Fibroblast of skin of back (primary cell): Measurements from ENCODE around the gene RPS5. TPM values are rescaled to one million over a fixed set of nuclear protein-coding genes. Genes with fewer than 3 reads are reported as not detected.
"Not testable (repeated sequence)": the region's sequence is repeated elsewhere in the genome, so short reads cannot be mapped to it uniquely, and the experiment has no call there.

ENCODE experiments used
- DNase-seq: peaks from one replicate; pipeline ENCODE4 v3.0.0-alpha.2; 2013
- polyA plus RNA-seq, 2 experiments: library from polyadenylated mRNA; unstranded; fragments of 120-200 nt; gene quantifications; one replicate each; pipeline ENCODE4 v1.2.1, GENCODE V29; 2013; ENCODE audit not compliant: insufficient read length in 2 of 2

The RPS5 gene
- 894 TPM for polyA plus RNA-seq (2013, experiment 1 of 2; ENCODE audit: insufficient read length)
- polyA plus RNA-seq (2013, experiment 2 of 2; ENCODE audit: insufficient read length): 764 TPM

DNA sequence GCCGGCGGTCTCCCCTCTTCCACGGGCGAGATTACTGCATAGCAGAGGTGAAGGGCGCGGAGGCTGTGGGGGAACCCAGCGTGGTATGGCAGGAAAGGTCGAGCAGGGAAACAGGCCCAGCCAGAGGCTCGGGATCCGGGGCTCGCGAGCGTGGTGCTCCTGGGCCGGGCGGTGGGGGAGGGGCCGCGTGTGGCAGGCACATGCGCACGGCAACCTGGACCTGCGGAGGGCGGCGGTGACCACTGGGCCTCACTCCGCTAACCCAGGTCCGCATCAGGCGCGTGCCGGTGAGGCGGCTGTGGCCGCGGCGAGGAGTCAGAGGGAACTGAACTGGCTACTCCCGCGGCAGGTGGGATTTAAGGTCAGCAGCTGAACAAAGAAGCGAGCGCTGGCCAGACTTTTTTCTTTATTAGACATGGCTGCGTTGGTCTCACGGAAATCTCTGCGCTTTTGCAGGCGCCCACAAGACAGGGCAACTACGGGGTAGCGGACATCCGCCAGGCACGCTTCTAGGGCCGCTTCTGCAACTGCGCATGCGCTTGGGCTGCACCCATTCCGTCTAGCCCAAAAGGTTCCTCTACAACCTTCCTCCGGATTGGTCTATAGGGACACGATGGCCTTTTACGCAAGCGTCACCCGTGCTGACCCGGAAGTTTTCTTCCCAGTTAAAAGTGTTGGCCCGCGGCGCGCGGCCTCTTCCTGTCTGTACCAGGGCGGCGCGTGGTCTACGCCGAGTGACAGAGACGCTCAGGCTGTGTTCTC, at the start of gene RPS5:
TSS of gene RPS5 (plus strand) at position 694 of the 762 bp plus-strand sequence. CDS start 869 bp downstream, outside the sequence.
- peak; percentile 99 for DNase-seq

DNA sequence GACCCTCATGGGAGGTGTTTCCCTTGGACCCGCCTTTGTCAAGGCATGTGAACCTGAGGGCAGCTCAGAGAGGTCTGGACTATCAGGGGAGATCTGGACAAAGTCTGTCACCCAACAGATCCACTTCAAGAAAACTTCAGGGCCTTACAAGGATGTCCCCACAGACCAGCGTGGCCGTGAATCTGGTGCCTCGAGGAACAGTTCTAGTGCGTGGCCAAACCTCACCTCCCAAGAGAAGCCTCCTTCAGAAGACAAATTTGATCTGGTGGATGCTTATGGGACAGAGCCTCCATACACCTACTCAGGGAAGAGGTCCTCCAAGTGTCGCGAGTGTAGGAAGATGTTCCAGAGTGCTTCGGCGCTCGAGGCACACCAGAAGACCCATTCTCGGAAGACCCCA, 48.7 kb upstream of the RPS5 start:
- DNase-seq: no peak

DNA sequence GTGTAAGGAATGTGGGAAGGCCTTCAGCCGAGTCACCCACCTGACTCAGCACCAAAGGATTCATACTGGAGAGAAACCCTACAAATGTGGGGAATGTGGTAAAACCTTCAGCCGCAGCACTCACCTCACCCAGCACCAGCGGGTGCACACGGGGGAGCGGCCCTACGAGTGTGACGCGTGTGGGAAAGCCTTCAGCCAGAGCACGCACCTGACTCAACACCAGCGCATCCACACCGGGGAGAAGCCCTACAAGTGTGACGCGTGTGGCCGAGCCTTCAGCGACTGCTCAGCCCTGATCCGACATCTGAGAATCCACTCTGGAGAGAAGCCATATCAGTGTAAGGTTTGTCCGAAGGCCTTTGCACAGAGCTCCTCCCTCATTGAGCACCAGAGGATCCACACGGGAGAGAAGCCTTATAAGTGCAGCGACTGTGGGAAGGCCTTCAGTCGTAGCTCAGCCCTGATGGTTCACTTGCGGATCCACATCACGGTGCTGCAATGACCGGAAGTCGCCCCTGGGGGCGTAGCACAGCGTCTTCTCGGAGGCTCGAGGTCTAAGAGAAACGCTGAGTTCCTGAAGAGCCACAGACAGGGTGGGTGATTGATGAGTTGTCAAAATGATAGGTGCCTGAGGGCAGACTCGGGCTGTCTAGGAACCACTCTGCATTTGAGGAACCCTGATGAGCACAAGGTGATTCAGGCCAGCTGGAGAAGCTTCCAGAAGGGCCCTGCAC, 48.1 kb upstream of the RPS5 start:
- DNase-seq: peak; percentile 7

DNA sequence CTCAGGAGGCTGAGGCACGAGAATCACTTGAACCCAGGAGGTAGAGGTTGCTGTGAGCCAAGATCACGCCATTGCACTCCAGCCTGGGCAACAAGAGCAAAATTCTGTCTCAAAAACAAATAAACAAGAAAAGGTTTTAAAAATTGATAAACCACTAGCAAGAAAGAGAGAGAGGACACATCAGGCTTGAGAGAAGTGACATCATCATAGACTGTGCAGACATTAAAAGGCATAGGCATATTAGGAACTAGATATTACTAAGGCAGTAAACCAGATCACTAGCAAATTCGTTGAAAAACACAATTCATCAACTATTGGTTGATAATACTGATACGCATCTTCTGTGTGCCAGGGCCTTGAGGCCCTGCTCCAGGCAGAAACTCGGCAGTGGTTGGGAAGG, 41.5 kb upstream of the RPS5 start:
- no peak for DNase-seq

DNA sequence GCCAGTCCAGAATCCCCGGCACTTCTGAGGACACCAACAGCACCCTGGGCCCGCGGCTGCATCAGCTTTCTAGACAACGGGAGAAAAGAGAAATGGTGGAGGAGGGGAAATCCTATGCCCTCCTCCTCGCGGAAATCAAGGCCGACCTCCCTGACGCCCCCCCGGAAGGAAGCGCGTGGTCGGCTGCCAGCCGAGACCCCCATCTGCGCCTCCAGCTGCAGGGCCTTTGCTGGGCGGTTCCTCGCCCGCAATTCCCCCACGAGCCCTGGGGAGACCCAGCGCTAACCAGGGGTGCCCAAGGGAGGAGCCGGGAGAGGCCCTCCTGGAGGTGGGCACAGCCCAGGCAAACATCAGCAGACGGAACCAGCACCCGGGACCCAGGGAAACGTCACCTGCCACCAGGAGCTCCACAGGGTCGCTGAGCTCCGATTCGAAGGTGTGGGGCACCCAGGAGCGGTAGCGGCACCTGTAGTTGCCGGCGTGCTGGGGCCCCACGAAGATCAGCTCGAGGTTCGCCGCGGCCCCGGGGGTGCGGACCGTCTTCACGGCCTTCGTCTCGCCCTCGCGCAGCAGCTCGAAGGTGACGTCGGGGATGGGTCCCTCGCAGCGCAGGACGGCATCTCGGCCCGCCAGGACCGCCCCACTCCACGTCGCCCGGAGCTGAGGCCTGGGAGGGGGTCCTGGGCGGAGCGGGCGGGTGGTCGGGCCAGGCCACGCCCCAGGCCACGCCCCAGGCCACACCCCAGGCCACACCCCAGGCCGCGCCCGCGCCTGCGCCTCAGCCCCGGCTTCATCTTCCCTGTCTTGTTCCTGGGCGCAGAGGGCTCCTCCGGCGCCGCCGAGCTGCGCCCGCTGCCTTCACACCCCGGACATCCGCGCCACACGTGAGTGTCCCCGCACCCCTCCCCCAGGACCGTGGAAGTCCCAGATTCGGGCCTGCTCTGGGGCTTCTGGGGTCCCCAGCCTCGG, 39.8 kb upstream of the RPS5 start:
- peak; percentile 75 for DNase-seq

DNA sequence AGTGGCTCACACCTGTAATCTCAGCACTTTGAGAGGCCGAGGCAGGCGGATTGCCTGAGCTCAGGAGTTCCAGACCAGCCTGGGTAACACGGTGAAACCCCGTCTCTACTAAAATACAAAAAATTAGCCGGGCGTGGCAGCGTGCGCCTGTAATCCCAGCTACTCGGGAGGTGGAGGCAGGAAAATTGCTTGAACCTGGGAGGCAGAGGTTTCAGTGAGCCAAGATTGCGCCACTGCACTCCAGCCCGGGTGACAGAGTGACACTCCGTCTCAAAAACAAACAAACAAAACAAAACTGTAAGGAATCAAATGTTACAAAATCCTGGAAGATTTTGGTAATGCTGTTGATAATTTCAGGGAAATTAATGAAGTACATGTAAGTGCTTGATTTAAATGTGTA, 39.0 kb upstream of the RPS5 start:
- DNase-seq: not testable (repeated sequence)

DNA sequence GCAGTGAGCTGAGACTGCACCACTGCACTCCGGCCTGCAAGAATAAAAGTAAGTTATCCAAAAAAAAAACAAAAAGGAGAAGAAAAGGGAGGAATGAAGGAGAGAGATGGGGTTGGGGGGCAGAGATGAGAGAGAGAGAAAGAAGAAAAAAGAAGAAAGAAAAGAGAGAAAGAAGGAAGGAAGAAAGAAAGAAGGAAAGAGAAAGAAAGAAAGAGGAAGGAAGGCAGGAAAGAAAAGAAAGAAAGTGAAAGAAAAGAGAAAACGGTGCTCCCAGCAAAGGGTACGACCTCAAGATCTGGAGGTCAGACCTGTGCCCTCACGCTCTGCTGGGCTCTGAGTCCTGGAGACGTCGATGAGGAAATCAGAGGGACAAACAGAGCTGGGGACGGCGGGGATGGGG, 37.5 kb upstream of the RPS5 start:
- no peak for DNase-seq

DNA sequence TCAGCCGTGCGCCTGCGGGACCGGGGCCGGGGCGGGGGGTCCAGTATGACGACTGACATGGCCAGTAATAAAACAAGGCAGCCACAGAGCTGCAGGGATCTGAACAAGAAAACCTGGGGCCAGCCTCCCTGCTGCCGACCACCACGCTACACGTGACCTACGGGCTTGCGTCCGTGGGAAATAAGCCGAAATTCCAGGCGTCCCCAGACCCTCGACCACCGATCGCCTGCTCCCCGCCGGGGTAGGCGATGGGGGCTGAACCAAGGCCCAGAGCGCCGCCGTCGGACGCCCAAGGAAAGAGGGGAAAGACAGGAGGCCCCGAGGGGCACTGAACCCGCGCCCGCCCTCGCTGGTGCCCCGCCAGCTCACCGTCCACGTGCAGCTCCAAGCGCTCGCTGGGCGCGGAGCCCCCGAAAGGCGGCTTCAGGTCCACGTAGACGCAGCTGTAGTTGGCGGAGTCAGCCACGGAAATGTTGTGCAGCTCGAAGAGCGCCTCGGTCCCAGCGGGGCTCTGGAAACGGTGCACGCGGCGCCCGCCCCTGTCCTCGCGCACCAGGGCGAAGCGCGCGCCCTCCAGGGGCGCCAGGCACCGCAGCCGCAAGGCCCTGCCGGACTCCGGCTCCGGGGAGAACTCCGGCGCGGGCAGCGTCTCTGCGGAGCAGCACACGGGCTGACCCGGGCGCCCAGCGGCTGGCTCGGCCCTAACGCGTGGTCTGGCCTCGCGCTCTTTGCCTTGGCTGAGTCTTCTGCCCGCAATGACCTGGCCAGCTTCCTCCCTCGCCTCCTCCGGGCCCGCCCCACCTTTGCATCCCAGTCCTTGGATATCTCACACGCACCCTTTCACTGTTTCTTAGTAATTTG, 36.8 kb upstream of the RPS5 start:
- DNase-seq: no peak

DNA sequence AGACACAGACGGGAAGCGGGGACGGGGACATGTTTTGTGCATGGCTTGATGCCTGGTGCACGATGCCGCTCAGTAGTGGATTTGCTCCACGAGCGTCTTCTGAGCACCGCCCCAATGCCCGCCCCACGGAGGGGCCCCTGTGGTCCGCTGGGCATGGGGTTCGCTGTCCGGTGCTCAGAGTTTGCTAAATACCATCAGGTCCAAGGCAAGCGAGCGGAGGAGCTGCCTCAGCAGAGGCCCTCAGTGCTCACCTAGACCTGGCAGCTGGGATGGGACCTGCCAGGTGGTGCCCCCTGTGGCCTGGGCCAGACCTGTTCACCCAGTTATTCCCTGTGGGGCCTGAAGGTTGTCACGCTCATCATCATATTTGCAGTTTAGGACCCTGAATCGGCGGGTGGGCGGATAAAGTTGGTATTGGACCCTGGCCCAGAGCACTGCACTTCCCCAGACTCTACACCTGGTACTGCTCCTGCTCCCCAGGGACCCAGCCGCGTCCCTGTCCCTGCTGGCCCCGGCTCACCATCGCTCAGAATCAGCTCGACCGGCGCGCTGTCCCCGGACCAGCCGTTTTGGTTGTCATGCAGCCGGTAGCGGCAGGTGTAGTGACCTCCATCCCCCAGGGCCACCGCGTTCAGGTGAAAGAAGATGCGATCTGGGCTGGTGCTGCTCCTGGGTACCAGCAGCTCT, 36.1 kb upstream of the RPS5 start:
- DNase-seq: no peak

DNA sequence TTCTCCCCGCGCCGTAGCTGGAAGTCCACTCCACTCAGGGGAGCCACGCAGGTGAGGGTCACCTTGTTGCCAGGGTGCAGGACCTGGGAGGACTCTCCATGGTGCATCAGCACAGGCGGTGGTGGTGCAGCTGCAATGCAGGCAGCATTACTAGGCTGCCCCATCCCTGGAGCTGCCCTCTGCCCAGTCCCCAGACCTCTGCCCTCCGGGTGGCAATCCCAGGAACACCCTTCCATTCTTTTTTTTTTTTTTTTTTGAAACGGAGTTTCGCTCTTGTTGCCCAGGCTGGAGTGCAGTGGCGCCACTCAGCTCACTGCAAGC, 35.6 kb upstream of the RPS5 start:
- DNase-seq: no peak

DNA sequence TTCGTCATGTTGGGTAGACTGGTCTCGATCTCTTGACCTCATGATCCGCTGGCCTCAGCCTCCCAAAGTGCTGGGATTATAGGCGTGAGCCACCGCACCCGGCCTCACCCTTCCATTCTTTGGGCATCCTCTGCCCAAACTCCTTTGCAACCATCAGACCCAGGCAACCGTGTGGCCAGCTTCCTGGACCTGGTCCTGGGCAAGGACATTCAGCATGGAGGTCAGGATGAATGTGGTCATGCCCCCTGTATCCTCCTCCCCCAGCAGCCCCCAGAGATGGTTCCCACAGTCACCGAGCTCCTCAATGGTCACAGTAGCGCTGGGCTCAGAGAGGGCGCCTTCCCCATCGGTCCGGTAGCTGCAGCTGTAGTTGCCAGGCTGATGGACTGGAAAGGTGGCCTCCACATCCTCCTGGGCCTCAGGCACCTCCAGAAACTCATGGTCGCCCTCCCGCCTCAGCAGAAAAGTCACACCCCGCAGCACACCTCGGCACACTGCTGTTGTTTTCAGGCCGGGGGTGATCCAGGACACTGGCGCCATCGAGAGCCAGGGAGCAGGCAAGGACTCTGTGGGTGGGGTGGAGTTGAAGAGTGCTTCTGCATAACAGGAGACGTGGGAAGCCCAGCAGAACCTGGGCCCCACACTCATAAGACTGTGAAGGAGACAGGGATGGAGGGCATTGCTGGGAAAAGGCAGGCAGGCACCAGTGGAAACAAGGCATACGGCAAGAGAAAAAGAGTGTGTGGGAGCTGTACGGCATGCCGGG, 34.9 kb upstream of the RPS5 start:
- no peak for DNase-seq

DNA sequence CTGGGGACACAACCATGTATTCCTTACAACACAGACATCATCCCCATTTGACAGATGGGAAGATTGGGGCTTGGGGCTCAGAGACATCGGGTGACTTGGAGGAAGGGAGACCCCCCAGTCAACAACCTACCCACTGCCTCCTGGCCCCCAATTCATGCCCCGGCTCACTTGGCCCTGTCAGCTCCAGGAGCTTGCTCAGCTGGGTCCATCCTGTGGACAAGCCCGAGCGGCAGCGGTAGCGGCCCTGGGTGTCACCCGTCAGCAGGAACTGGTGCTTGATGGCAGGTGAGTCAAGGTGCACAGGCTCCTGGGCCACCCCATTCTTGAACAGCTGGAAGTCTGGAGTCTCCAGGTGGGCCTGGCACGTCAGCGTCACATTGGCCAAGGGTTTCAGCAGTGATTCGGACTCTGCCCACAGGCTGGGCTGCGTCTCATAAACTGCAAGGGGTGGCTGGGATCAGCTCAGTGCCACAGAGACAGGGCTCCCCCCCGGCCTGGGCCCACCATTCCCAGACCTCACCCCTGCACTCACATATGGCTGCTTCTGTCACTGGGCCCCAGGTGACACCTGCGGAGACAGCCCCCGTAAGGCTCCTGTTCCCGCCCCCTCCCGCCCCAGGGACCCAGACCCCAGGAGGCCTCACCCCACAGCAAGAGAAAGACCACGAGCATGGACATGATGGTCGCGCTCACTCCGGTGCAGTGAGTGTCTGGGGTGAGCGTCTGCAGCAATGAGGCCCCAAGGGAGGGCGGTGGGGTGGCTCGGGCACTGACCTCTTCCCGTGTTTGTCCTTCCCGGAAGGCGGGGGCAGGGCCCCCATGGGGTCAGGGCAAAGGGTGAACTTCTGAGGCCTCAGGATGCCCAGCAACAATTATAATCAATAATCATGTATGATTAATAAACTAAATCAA, 34.1 kb upstream of the RPS5 start, which contains the start of gene A1BG:
TSS of gene A1BG (minus strand) at position 733 of the 912 bp plus-strand sequence. CDS start at position 678, 55 bp downstream.
- DNase-seq: no peak

DNA sequence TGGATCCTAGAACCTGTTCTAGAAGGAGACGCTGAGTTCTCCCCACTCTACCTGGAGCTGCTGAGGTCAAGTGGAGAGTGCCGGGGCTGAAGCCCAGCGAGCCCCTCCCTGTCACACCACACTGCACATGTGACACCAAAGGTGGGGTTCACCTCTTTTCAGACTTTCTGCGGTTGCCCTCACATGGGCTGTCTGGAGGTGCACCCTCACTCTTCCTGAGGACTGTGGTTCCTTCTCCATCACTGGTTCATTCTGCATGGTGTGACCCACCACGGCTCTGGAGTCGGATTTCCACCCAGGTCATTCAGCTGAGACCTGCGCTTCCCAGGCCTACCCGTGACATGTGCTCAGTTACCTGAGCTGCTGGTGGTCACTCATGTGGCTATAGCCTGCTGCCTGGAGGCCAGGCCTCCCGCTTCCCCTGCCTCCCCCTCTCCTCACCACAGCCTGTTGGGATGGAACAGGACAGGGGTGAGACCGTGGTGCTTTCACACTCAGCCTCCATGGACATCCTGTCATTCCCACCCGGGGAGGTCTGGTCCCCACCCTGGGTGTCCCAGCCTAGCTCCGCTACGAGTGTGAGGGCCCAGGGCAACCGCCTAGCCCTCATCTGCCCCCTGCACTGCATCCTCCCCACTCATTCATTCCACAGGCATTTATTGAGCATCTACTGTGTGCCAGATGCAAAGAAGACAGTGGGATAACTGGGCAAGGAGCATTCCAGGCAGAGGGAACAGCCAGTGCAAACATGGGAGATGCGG, 33.2 kb upstream of the RPS5 start:
- no peak for DNase-seq

DNA sequence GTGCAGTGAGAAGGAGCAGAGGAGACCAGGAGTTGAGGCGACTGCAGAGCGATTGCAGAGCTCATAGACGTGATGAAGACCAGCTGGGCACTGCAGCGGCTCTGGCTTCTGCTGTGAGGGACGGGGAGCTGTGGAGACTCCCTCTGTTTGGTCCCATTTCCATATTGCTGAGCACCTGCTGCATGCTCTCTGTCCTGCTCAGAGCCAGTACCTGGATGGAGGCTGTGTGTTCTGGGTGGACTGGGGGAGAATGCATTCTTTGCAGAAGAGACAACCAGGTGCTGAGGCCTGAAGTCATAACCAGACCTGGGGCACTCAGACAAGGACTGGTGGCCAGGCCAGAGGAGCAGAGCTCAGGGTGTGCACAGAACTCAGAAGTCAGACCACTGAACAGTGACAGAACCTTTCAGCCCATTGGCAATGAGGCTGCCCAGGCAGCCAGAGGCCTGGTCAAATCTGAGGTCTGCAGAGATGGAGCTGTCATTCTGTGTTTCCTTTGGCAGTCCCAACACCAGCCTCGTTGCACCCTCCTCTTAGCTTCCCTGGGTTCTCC, 32.5 kb upstream of the RPS5 start:
- DNase-seq: no peak

DNA sequence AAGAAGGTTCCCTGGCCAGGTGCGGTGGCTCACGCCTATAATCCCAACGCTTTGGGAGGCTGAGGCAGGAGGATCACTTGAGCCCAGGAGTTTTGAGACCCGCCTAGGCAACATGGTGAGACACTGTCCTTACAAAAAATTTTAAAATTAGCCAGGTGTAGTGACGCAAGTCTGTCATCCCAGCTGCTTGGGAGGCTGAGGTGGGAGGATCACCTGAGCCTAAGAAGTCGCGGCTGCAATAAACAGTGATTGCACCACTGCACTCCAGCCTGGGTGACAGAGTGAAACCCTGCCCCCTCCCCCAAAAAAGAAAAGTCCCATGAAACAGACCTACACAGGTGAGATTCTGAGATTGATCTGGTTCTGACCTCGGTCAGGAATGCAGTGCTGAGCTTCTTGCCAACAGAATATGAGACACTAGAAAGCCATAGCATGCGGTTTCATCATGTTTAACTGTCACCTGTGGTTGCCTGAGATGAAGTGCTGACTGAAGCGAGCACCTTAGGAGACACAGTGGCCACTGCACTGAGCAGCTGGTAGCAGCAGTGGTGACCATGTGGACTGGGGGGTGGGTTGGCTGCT, 31.8 kb upstream of the RPS5 start:
- DNase-seq: no peak

DNA sequence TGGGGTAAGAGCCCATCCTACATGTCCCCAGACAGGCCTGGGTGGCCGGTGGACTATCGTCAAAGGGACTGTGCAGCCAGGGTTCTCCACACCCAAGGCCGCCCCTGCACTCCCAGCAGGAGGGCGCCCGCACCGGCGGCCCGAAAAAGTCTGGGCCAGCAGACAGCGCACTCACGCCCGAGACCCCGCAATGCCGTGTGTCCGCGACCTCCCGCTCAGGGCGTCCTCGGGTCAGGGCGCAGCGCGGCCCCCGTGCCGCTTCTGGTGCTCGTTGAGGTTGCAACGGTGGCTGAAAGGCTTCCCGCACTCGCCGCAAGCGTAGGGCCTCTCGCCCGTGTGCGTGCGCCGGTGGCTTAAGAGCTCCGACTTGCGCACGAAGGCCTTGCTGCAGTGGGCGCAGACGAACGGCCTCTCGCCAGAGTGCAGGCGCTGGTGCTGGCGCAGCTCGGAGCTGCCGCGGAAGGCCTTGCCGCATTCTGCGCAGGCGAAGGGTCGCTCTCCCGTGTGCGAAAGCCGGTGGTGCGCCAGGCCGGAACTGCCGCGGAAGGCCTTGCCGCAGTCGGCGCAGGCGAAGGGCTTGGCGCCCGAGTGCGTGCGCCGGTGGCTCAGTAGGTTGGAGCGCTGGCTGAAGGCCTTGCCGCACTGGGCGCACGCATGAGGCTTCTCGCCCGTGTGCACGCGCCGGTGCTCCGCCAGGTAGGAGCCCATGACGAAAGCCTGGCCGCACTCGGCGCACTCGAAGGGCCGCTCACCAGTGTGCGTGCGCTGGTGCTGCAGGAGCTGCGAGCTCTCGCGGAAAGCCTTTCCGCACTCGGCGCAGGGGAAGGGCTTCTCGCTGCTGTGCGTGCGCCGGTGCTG, 30.9 kb upstream of the RPS5 start:
- DNase-seq: peak; percentile 27
